Stimulated activated CD4-positive, alpha-beta T cell treated with anti-CD3 and anti-CD28 coated beads, Interleukin-12 subunit alpha, Interleukin-12 subunit beta, amount 100 ng/mL, for 24 hours (primary cell): ENCODE results near the gene VCAN.
"Not testable (repeated sequence)": the region's sequence is repeated elsewhere in the genome, so short reads cannot be mapped to it uniquely, and the experiment has no call there.

ENCODE experiments used
- DNase-seq, 2 experiments: peaks; one replicate each; pipeline ENCODE4 v3.0.0-alpha.2; 2020; ENCODE audit warnings: low read depth in 2 of 2

The VCAN gene

GRCh38 chr5:83471405-83472212 lies at the start of gene VCAN:
Gene VCAN, plus strand, starts transcription at chr5:83471744. Its CDS starts 11,775 bp downstream, at chr5:83483519.
- no peak for DNase-seq

DNA sequence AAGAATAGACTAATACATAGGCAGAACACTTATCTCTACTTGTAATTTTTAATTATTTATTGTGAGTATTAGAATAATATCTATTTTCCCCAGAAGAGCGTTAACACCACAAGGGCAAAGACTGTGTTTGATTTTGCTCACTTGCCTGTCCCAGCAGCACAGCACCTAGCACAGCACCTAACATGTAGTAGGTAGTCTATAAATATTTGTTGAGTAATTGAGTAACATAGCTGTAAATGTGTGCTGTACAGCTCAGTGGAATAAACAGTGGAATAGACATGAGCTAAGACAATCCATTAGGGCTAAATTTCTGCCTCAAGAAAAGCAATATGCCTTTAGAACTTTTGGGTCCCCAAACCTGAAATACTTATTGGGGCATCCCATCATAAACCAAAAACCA lies 49.3 kb upstream of the VCAN start:
- DNase-seq, result no peak

DNA sequence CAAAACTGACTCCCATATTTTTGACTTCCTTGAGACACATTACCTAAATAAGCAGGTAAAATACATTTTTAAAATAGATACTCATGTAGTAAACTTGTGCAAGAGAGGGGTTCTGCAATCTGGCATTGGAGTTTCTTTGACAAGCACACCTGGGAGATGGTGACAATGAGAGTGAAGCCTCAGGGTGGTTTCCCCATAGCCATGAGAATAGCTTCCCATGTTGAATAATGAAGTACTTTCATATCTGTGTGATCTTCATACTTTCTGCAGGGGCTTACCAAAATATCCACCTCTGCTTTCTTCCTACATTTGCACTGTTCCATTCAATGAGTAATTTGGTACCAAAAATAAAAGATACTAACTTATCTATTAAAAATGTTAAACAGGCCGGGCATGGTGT lies 44.7 kb upstream of the VCAN start:
- no peak for DNase-seq

DNA sequence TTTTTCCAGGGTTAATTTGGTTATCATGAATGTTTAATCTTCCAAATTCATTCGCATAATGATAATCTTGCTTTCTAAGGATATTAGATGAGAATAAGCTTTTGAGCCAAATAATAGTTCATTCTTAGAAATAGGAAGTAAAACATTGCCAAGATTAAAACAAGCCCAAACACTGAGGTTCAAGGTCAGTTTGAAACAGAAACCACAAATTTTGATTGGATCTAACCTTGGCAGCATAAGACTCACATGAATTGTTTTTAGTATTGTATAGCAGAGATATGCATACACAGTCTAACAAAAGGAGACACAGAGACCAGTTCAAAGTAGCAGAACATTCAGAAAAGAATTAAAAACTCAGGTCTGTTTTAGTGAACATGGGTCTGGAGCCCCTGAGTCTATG lies 43.4 kb upstream of the VCAN start:
- no peak for DNase-seq

DNA sequence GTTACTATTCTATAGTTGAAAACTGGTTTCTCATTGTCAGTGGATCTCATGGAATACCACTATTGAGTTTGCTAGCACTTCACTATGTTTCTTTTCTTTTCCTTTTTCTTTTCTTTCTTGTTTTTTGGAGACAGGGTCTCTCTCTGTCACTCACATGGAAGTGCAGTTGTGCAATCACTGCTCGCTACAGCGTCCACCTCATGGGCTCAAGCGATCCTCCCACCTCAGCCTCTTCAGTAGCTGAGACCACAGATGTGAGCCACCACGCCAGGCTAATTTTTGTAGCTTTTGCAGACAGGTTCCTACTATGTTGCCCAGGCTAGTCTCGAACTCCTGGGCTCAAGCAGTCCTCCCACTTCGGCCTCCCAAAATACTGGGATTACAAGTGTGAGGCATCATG lies 42.7 kb upstream of the VCAN start:
- DNase-seq, result no peak

GRCh38 chr5:83430130-83431010 lies 41.2 kb upstream of the VCAN start:
- DNase-seq, result peak; percentile 12 to 32

DNA sequence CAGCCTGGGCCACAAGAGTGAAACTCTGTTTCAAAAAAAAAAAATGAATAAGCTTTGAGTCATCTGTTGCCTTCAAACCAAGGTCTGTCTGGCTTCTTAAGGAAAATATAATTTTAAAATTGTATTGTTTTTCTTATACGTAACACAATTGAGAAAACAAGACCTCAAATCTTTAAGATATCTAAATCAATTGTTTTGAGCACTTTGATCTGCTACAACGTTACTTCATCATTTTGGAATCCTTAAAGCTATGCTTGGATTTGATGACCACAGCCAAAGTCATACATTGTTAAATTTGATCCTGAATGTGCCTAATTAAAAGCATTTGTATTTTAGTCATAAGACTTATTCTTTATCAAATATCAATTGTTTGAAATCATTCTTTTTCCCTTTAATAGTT lies 37.7 kb upstream of the VCAN start:
- no peak for DNase-seq

- no peak for DNase-seq
Observed at GRCh38 chr5:83434946-83435345, 36.6 kb upstream of the VCAN start.

DNA sequence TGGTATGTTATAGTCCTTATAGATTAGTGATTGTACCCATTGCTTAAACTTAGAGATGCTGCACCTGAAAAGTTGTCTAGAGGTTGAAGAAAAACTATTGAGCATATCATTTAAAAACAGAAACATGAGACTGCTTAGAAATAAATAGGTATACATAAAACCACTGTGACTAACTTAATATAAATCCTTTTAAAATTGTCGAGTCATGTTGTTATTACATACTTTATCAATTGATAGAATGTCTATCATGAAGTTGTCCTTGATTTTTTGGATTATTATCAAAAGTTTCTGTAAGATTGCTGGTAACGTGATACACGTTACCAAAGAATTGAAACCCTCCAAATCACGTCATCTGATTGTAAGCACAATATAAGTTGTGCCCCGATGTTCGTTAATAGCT lies 35.3 kb upstream of the VCAN start:
- no peak for DNase-seq

- DNase-seq, result not testable (repeated sequence)
Observed at GRCh38 chr5:83437697-83438096, 33.8 kb upstream of the VCAN start.

DNA sequence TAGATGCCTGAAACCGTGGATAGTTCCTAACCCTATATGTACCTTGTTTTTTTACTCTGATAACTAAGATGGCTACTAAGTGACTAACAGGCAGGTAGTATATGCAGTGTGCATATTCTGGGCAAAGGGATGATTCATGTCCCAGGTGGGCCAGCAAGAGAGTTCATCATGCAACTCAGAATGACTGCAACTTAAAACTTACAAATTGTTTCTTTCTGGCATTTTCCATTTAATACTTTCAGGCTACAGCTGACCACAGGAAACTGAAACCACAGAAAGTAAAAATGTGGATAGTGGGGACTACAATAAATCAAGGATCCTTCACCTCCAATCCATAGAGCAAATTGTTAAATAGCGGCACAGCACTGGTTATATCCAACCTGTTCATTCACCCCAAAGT lies 30.7 kb upstream of the VCAN start:
- no peak for DNase-seq

- no peak for DNase-seq
Observed at GRCh38 chr5:83441747-83442146, 29.8 kb upstream of the VCAN start.

DNA sequence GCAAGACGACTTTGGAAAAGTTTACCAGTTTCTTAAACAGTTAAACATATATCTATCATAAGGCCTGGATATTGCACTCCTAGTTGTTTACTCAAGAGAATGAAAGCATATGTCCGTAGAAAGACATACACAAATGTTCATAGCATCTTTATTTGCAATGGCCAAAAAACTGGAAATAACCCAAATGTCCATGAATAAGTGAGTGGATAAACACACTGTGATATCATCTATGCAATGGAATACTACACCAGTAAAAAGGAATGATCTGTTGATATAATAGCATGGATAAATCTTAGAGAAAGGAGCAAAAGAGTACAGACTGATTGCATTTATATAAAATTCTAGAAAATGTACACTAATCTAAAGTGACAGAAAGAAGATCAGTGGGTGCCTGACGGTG lies 28.0 kb upstream of the VCAN start:
- no peak for DNase-seq

DNA sequence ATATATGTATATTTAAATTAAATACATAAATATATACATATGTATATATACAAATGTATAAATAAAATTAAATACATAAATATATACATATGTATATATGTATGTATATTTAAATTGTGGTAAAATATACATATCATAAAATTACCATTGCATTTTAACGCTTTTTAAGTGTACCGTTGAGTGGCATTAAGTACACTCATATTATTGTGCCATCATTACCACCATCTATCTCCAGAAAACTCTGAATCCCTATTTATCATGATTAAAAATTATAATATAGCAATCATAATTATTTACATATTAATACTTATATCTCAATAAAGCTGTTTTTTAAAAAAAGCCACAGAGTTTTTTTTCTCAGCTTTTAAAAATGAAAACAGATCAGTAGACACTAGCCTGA lies 27.1 kb upstream of the VCAN start:
- no peak for DNase-seq

DNA sequence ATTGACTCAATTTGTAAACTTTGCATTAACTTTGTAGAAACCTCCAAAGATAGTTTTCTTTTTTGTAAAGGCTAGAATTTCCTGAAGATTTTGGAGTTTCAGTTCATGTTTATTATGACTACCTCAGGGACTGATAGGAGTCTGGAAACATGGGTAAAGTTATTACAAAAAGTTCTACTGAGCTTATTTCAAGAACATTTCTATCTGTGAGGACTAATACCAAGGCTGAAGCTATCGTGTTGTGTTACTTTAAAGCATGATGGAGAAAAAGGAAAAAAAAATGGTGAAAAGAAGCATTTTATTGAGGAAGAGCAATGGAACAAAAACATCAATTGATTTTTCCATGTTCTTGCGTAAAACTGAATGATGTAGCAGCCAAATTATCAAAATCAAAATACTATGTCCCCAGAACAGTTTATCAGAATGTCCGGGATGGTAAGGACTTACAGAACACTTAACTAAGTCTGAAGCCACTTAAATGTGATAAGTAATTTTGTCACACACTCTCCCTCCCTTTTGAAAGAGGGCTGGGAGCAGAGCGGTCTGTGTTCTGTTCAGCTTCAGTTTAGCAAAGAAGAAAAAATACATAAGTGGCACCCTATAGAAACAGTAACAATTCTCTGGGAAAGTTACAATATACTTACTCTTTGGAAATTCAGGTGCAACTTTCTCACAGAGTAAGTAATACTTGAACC lies 25.1 kb upstream of the VCAN start:
- no peak for DNase-seq

GRCh38 chr5:83447533-83447932 lies 24.0 kb upstream of the VCAN start:
- DNase-seq, result no peak

DNA sequence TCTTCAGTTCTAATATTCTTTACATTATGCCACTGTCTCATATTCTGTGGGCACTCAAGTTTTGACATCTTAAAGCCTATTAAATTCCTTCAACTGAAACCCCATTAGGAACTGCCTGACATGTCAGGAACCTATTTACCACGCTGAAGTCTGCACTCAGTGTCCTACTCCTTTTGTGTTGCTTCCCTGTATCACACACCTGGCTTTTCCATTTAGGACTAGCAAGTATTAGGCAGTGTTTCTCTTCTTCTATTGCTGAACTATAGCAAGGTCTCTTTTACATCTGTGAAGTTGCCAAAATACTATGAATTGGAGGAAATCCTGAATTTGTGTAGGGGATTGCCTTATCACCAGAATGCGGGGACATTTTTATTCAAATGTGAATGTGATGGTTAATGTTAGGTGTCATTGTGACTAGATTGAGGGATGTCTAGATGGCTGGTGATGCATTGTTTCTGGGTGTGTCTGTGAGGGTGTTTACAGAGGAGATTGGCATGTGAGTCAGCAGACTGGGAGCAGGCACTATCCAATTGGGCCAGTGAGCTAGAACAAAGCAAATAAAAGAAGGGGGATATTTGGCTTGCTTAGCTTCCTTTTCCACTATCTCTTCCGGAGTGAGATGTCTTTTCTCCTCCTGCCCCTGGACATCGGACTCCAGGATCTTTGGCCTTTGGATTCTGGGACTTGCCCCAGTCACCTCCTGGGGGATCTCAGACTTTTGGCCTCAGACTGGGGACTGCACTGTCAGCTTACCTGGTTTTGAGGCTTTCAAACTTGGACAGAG lies 21.2 kb upstream of the VCAN start:
- DNase-seq, result no peak

DNA sequence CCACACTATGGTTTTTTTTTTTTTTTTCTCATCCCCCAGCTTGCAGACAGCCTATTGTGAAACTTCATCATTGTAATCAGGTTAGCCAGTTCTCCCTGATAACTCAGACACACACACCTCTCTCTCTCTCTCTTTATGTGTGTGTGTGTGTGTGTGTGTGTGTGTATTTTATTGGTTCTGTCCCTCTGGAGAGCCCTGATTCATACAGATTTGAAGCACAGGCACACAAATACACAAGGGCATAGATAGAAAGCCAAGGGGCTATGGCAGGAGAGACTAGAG lies 20.6 kb upstream of the VCAN start:
- no peak for DNase-seq

- no peak for DNase-seq
Observed at GRCh38 chr5:83451955-83452354, 19.6 kb upstream of the VCAN start.

- DNase-seq, result no peak
Observed at GRCh38 chr5:83453937-83454336, 17.6 kb upstream of the VCAN start.

- no peak for DNase-seq
Observed at GRCh38 chr5:83464261-83464660, 7.3 kb upstream of the VCAN start.
